ENCODE measurements around the gene AKR7A2. TPM values are rescaled to one million over a fixed set of nuclear protein-coding genes. Genes with fewer than 3 reads are reported as not detected.

The AKR7A2 gene
- total RNA-seq, 2 experiments from 2014 or later = 11.1 to 11.8 TPM

DNA sequence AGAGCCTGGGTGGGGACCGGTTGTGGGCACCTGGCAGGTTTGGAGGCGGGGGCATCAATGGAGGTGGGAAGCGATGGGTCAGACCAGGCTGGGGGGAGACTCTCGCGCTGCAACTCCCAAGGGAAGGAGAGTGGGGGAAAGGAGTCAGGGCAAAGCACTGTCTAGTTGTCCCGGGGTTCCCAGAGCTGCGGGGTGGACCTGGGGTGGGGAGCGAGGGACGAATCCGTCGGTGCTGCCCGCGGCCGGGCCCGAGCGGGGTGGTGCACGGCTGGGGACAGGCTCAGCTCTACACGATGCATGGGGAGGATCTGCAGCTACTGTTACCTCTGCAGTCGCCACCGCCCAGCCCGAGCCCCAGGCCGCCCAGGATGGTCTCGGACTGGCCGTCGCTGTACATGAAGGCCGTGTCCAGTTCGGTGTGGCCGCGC, 427 bp downstream of the AKR7A2 start:
- peak overlapping the region in 1 of 2 donors; percentile 22 for H3K27ac ChIP-seq (ENCODE audit: low read depth in 1 of 2, low read length in 2 of 2)
- no peaks in the 10 kb centered on the region for H3K27me3 Mint-ChIP-seq
- POLR2A ChIA-PET = interaction anchor here (1.5 kb wide), 1 partner anchor 333 kb away, joined by 4 read pairs; the partner anchor contains the start of gene NBL1
- H3K36me3 Mint-ChIP-seq (ENCODE audit: low read depth) = peaks cover 26% of the 10 kb centered on the region
- ATAC-seq (ENCODE audit: poor library complexity) (peak; percentile 23), DNase-seq (peak in 4 of 14 experiments; percentile 6 to 32 (median 18))
- H3K4me3 ChIP-seq (ENCODE audit: low read length) = peak overlapping the region; percentile 90
- peaks cover 35% of the 10 kb centered on the region for H3K4me1 Mint-ChIP-seq (ENCODE audit: low read depth)
- intact Hi-C loops (cut with DNase I, micrococcal nuclease) = loop anchor here in 1 of 2 experiments (2.0 to 5.0 kb wide), 2 partner anchors 57 to 176 kb away; partner anchors contain the start of gene CAPZB
- H3K4me3 Mint-ChIP-seq = peak overlapping the region; percentile 95
- H3K36me3 ChIP-seq (ENCODE audit: insufficient read depth, low read length) = peaks cover 23% of the 10 kb centered on the region
- no peaks in the 10 kb centered on the region for H3K9me3 Mint-ChIP-seq
- H3K27ac Mint-ChIP-seq = peak overlapping the region; percentile 55
- CTCF ChIA-PET = no interaction called here
- no peaks in the 10 kb centered on the region for H3K27me3 ChIP-seq (ENCODE audit: control insufficient read depth in 1 of 2, insufficient read depth in 2 of 2, low read length in 2 of 2)
- TF ChIP-seq, protein P1, sequence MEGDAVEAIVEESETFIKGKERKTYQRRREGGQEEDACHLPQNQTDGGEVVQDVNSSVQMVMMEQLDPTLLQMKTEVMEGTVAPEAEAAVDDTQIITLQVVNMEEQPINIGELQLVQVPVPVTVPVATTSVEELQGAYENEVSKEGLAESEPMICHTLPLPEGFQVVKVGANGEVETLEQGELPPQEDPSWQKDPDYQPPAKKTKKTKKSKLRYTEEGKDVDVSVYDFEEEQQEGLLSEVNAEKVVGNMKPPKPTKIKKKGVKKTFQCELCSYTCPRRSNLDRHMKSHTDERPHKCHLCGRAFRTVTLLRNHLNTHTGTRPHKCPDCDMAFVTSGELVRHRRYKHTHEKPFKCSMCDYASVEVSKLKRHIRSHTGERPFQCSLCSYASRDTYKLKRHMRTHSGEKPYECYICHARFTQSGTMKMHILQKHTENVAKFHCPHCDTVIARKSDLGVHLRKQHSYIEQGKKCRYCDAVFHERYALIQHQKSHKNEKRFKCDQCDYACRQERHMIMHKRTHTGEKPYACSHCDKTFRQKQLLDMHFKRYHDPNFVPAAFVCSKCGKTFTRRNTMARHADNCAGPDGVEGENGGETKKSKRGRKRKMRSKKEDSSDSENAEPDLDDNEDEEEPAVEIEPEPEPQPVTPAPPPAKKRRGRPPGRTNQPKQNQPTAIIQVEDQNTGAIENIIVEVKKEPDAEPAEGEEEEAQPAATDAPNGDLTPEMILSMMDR (IDR thresholded peaks at IDR 0.05) = no peak
- peaks cover 0 to 4% of the 10 kb centered on the region in 2 experiments for H3K9me3 ChIP-seq (ENCODE audit: control insufficient read depth in 1 of 2, insufficient read depth in 1 of 2, low read length in 2 of 2)
- peaks cover 45% of the 10 kb centered on the region for H3K4me1 ChIP-seq (ENCODE audit: insufficient read depth, low read length)

DNA sequence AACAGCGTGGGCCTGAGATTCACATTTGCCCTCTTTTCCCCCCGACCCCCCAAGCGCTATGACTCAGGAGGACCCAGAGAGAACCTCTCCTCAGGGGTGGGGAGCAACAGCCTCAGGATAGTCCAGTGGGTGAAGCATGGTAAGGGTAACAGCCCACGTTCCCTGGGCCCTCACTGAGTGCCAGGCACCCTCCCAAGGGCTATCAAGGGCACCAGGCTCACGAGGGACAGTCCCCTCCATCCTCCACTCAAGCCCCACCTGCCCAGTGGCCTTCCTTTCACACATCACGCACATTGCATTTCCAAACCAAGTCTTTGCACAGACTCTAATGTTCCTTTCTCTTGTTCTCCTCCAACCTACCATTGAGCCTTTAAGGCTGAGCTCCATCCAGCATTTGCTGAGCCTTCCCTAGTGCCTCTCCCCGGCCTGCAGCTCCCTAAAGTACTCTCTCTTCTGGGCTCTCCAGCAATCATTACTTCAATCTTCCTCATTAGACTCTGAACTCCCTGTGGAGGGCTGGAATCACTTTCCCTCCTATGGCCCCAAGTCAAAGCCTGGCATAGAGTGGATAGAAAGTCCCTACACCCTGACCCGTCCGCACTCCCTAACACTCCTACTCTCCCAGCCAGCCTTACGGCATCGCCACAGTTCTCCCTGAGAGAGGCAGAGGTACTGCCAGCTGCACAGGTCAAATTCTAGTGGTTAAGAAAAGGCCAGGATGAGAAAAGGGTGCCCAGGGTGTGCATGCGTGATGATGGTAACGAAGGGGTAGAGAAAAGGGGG, 1.0 kb downstream of the AKR7A2 start:
- Histone ChIP-seq H3K36me3 (ENCODE audit: insufficient read depth, low read length) (peaks cover 28% of the 10 kb centered on the region), H3K27me3 (ENCODE audit: control insufficient read depth in 1 of 2, insufficient read depth in 2 of 2, low read length in 2 of 2) (no peaks in the 10 kb centered on the region), H3K27ac (ENCODE audit: low read depth in 1 of 2, low read length in 2 of 2) (no peak overlapping the region), H3K4me3 (ENCODE audit: low read length) (peak overlapping the region; percentile 90), H3K4me1 (ENCODE audit: insufficient read depth, low read length) (peaks cover 41% of the 10 kb centered on the region), H3K9me3 (ENCODE audit: control insufficient read depth in 1 of 2, insufficient read depth in 1 of 2, low read length in 2 of 2) (peaks cover 0 to 4% of the 10 kb centered on the region in 2 experiments)
- intact Hi-C loops (cut with DNase I, micrococcal nuclease) = loop anchor here in 1 of 2 experiments (2.0 to 5.0 kb wide), 2 partner anchors 56 to 176 kb away; partner anchors contain the start of gene CAPZB
- Mint-ChIP-seq H3K36me3 (ENCODE audit: low read depth) (peaks cover 31% of the 10 kb centered on the region), H3K9me3 (no peaks in the 10 kb centered on the region), H3K4me3 (peak overlapping the region; percentile 95), H3K4me1 (ENCODE audit: low read depth) (peaks cover 35% of the 10 kb centered on the region), H3K27ac (peak overlapping the region; percentile 55), H3K27me3 (no peaks in the 10 kb centered on the region)
- CTCF ChIA-PET = no interaction called here
- ATAC-seq (ENCODE audit: poor library complexity) (no peak), DNase-seq (peak in 1 of 14 experiments; percentile 48)
- POLR2A ChIA-PET = no interaction called here
- TF ChIP-seq, protein P1 (IDR thresholded peaks at IDR 0.05) = no peak

DNA sequence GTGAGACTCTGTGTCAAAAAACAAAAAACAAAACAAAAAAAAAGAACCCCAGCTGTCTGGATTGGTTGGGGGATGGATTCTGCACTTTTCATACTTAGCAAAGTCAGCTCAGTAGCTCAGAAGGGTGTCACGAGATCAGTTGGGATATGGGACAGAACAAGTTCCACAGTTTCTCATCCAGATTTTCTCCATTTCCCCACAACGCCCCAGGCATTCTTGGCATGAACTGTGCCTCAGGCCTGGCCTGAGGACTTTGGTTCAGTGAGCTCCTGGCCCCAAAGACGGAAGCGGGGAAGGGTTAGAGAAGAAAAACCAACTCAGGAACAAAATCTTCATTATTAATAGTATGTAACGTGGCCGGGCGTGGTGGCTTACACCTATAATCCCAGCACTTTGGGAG, 1.9 kb downstream of the AKR7A2 start:
- H3K9me3 Mint-ChIP-seq = no peaks in the 10 kb centered on the region
- Histone ChIP-seq H3K4me3 (ENCODE audit: low read length) (no peak overlapping the region), H3K36me3 (ENCODE audit: insufficient read depth, low read length) (peaks cover 36% of the 10 kb centered on the region), H3K27me3 (ENCODE audit: control insufficient read depth in 1 of 2, insufficient read depth in 2 of 2, low read length in 2 of 2) (no peaks in the 10 kb centered on the region), H3K9me3 (ENCODE audit: control insufficient read depth in 1 of 2, insufficient read depth in 1 of 2, low read length in 2 of 2) (peaks cover 0 to 4% of the 10 kb centered on the region in 2 experiments), H3K27ac (ENCODE audit: low read depth in 1 of 2, low read length in 2 of 2) (no peak overlapping the region), H3K4me1 (ENCODE audit: insufficient read depth, low read length) (peaks cover 33% of the 10 kb centered on the region)
- TF ChIP-seq, protein P1 (IDR thresholded peaks at IDR 0.05) = no peak
- peak overlapping the region; percentile 95 for H3K4me3 Mint-ChIP-seq
- peaks cover 39% of the 10 kb centered on the region for H3K36me3 Mint-ChIP-seq (ENCODE audit: low read depth)
- ChIA-PET POLR2A (interaction anchor here (0.8 kb wide), 1 partner anchor 131 kb away, joined by 3 read pairs; no protein-coding TSS in a partner anchor), CTCF (no interaction called here)
- H3K27ac Mint-ChIP-seq = no peak overlapping the region
- no peak for DNase-seq
- intact Hi-C loops (cut with DNase I, micrococcal nuclease) = loop anchor here in 1 of 2 experiments (2.0 to 5.0 kb wide), 2 partner anchors 55 to 177 kb away; partner anchors contain the start of gene CAPZB
- no peaks in the 10 kb centered on the region for H3K27me3 Mint-ChIP-seq
- peaks cover 35% of the 10 kb centered on the region for H3K4me1 Mint-ChIP-seq (ENCODE audit: low read depth)
- ATAC-seq (ENCODE audit: poor library complexity) = no peak
